ENCODE measurements around the gene TAF3.
"Not testable (repeated sequence)": the region's sequence is repeated elsewhere in the genome, so short reads cannot be mapped to it uniquely, and the experiment has no call there.

- not testable (repeated sequence) for TF ChIP-seq POLR2A, CTCF (IDR thresholded peaks at IDR 0.05)
Observed at GRCh38 chr10:7811743-7812142, 6.6 kb upstream of the TAF3 start.
